GM21515 (cell line): ENCODE measurements around the gene S100Z.
A peak's percentile ranks its signal among the peaks of the same experiment; 100 is the strongest.
"Not testable (repeated sequence)": the region's sequence is repeated elsewhere in the genome, so short reads cannot be mapped to it uniquely, and the experiment has no call there.

Source experiments
- ATAC-seq: cut with Tn5 transposase; IDR thresholded peaks from one replicate; pipeline ENCODE4 v1.9.1; 2021; ENCODE audit not compliant: unreplicated experiment

The S100Z gene

DNA sequence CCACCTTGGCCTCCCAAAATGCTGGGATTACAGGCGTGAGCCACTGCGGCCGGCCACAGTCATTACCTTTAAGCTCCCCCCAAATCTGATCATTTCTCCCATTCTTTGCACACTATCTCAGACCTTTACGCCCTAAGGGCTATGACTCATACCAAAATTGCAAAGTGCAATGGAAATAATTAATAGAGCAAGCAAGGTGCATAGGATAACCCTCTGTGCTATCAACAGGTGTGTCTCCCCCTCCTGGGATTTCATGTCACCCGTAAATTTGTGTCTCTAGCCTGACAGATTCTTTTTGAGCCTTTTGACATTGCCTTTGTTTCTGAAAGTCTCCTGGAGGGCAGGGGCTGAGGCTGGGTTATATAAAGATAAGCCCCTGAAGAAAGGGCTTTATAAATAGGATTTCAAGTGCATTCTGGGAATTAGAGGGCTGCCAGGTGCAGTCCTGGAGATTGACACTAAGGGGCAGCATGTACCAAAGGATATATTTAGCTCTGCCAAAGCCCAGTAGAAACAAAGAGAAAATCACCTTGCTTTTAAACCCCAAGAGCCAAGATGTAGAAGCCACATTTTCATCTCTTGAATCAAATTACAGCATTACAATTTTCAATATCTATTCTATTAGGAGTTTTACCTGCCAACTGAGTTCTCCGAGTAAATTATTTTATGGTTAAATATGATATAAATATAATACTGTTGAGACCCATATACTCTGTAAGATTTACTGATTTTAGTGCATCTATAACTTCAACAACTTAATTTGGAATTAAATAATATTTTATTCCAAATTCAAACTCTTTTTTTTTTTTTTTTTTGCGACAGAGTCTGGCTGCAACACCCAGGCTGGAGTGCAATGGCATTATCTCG, 18.2 kb downstream of the S100Z start:
- ATAC-seq, result peak; percentile 67

DNA sequence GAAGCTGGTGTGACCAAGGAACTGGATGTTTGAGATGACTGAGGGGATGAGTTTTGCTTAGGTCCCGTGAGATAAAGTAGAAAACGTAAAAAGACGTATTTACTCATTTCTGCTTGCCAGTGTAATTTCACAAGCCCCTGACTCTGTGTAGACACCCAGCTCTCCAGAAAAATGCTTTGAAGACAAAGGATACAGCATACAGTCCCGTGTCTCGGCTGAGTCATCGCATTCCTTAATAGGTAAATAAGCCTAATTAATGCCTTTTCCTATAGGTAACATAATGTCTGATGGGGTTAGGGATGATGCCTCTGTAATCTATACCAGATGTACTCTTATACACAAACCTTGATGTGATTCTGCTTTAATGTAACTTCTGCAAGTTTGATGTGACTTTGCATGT, 20.2 kb downstream of the S100Z start:
- ATAC-seq, result no peak

DNA sequence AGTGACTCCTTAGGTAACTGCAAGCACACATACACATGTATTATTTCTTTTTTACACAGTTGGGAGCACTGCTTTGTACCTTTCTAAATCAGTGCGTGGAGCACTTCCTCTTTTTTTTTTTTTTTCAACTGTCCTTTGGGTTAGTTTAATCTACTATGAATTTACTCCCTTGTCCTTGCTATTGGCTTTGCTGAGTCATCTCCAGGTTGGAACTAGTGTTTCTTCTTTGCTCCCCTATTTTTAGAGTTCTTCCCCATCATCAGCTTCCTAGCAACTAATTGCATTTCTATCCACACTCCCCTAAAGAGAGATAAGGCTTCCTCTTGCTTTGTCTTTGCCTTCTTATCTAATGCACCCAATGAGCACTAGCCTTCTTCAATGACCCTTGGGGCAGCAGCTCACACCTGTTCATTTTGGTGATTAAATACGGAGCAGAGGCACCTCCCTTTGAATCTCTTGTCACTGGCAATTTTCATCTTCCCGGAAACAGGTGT, 24.3 kb downstream of the S100Z start:
- ATAC-seq, result peak; percentile 68

DNA sequence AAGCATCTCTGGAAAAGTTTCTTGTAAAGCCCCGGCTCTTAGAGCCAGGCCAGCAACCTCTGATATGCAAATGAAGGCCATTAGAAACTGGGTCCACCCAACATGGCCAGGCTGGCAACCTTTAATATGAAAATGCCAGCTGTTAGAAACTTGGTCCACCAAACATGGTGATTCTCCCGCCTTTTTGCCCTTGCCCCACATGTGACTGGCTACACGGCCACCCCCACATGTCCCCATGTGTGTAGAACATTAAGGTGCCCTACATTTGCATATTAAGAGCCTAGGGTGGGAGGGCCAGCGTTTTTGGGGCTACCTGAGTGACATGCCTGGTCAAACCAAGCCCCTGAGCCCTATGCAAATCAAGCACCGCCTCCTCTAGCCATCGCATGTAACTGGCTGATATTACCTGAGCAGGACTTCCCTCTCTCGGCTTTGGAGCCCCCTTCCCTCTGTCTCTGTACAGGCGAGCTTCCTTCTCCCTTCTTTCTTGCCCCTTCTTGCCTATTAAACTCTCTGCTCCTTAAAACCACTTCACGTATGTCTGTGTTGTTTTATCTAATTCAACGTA, 39.0 kb downstream of the S100Z start:
- ATAC-seq, result no peak

DNA sequence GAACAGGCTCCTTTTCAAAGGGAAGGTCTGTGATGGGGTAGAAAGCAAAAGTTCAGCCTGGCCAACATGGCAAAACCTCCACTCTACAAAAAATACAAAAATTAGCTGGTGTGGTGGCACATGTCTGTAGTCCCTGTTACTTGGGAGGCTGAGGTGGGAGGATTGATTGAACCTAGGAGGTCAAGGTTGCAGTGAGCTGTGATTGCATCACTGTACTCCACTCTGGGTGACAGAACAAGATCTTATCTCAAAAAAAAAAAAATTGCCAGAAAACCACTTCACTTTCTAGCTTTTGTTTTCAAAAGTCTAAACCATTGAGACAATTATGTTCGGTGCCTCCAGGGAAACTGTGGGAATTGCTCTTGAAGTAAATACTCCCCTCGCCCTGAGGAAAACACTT, 43.5 kb downstream of the S100Z start:
- no peak for ATAC-seq

DNA sequence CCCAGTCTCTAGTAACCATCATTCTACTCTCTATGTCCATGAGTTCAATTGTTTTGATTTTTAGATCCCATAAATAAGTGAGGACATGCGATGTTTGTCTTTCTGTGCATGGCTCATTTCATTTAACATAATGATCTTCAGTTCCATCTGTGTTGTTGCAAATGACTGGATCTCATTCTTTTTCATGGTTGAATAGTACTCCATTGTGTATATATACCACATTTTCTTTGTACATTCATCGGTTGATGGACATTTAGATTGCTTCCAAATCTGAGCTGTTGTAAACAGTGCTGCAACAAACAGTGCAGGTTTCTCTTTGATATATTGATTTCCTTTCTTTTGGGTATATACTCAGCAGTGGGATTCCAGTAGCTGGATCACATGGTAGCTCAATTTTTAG, 46.4 kb downstream of the S100Z start:
- ATAC-seq, result no peak

DNA sequence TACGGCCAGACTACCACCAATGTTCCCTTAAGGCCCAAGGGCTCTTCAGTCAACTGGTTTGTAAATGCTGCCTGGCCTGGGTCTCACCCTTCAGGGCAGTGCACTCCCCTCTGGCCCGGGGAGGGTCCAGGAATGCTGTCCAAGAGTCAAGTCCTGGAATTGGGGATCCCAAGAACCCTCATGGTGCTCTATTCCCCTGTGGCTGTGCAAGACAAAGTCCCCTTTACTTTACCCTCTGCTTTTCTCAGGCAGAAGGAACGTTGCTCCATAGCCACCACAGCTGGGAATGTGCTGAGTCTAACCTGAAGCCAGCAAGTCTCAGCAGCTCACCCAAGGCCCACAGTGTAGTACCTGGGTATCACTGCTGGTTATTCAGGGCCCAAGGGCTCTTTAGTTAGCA, 51.7 kb downstream of the S100Z start:
- ATAC-seq, result no peak

DNA sequence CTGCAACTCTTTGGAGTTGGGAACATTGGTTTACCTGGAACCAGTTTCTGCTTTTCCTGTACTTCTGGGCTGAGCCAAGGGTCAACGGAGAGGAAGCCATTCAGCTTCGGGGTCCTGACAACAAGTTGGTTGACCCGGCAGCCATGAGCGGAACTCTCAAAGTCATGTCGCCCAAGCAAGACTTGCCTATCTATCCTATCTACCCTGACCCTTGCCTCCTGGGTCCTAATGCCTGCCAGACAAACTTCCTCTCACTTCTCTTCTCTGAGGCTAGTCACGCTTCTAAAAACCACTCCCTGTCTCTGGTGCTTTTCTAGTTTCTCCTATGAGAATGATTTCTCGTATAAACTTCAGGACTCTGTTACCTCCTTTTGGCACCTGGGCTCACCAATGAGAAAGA, 58.4 kb downstream of the S100Z start:
- ATAC-seq, result no peak

DNA sequence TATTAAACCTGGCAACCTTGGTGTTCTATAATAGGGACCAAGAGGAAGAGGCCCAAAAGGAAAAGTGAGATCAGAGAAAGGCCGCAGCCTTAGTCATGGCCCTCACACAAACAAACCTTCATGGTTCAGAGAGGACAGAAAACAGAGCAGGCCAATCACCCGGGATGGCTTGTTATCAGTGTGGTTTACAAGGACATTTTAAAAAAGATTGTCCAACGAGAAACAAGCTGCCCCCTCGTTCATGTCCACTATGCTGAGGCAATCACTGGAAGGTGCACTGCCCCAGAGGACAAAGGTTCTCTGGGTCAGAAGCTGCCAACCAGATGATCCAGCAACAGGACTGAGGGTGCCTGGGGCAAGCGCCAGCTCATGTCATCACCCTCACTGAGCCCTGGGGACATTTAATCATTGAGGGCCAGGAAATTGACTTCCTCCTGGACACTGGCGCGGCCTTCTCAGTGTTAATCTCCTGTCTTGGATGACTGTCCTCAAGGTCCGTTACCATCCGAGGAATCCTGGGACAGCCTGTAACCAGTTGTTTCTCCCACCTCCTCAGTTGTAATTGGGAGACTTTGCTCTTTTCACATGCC, 60.6 kb downstream of the S100Z start:
- ATAC-seq, result not testable (repeated sequence)

DNA sequence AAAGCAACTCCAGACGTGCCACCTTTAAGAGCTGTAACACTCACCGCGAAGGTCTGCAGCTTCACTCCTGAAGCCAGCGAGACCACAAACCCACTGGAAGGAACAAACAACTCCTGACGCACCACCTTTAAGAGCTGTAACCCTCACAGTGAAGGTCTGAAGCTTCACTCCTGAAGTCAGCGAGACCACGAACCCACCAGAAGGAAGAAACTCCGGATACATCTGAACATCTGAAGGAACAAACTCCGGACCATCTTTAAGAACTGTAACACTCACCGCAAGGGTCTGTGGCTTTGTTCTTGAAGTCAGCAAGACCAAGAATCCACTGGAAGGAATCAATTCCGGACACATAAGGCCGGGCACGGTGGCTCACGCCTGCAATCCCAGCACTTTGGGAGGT, 64.9 kb downstream of the S100Z start:
- not testable (repeated sequence) for ATAC-seq

DNA sequence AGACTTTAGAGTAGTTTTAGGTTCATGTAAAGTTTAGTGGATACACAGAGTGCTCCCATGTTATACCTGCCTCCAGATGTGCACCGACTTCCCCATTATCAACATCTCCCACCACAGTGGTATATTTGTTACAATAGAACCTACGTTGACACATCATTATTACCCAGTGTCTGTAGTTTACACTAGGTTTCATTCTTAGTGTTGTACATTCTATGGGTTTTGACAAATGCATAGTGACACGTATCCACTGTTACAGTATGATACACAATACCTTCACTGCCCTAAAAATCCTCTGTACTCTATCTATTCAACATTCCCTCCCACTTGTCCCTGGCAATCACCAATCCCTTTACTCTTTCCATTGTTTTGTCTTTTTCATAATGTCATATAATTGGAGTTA, 68.7 kb downstream of the S100Z start:
- ATAC-seq, result no peak

DNA sequence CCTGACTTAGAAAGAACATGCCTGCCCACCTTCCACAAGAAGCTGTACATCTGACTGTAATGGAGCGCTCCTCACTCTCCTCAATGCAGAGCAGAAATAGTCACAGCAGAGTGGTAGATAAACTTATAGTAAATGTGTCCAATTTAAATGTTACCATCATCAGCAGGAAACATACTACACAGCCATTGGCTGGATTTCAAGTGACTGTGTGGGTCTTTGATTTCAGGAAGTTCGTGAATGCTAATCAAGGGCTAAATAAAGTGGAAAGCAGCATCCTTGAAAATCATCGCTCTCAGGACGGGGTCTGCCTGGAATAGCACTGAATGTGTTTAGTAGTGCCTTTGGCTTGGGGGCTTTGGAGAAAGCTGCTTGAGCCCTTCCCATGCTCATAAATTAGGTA, 70.7 kb downstream of the S100Z start:
- ATAC-seq, result no peak

DNA sequence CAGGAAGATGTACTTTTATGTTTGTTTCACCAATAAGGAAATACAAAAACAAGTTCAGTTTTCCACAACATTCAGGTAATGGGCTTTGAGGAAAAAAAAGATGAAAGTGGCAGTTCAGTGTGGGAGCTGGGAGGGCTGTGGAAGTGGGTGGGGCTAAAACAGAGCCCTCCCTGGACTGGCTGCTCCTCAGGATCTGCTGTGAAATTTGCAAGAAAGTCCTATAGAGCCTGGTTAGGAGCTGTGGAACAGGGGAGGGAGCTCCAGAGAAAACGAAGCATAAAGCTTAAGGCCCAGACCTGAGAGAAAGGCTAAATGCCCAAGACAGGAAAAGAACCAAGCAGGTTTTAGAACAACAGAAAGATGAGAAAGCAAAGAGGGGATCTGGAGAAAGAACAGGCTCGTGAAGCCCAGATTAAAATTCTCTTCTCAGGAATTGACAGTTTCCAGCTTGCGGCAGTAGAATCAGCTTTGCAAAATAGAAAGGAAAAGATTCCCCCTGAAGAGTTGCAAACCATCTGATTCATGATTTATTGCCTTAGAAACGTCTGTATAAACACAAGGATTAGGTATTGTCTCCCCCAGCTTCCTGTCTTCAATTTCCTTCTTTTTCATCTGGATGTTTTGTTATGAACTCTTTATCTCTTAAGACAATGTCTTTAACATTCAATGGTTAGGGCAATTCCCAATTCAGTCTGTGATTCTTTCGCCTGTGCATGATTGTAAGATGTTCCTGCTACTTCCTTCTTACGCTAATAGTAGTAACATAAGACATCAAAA, 76.7 kb downstream of the S100Z start:
- ATAC-seq, result no peak

DNA sequence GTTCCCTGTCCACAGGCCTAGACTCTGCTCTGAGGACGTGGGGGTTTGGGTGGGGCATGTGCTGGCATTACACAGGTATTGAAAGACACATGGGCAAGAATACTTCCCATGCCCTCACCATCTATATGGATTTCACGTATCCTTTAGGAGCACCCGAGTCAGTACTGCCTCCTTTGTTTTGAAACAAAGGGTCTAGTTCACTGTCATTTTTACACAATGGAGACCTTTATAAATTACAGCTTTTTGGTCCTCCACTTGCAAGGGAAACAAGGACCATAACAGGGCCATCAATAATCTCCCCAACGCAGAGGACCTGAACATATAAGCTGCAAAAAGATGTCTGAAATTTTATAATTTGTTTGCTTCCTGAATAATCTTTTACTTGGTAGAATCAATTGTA, 78.1 kb downstream of the S100Z start:
- no peak for ATAC-seq

DNA sequence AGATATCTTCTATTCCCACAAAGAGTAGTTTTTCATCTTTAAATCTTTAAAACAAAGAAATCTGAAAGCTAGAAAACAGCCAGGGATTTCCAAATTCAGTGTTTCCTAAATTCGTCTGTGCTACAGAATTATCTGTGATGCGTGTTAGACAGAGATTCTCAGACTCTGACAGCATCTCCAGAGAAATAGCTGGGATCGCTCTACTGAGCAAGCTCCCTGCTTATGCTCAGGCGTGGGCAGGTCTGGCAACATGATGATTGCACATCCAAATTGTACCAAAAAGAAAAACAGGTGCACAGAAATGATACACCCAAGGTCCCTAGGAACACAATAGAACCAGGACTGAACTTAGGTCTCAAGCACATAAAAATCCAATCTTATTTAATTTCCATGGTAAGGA, 80.3 kb downstream of the S100Z start:
- no peak for ATAC-seq

DNA sequence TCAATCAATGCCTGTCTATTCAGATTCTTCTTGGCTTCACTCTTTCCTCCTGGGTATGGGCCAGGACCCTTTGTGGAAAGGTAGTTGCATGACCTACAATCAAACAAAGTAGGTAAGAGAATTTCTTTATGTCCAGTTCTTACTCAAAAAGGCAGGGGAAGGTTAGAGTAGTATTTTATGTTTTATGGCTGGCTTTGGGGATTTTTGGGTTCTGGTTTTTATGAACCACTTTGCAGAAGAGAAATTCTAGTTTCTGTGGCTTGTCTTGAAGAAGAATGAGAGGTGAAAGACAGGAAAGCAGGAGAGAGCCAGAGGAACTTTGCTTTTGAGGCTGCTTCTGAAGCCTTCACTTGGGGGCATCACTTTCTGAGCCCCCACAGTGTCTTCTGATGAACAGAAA, 88.4 kb downstream of the S100Z start:
- ATAC-seq, result no peak

DNA sequence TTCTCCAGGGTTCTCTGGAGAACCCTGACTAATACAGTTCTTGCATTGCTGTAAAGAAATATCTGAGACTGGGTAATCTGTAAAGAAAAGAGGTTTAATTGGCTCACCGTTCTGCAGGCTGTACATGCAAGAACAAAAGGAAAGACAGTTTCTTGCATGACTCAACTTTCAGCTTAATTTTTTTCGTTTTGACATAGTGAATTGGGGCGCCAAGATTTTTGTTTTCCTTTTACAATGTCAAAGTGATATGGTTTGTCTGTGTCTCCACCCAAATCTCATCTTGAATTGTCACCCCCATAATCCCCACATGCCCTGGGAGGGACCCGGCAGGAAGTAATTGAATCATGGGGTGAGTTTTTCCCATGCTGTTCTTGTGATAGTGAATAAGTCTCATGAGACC, 91.2 kb downstream of the S100Z start:
- no peak for ATAC-seq

DNA sequence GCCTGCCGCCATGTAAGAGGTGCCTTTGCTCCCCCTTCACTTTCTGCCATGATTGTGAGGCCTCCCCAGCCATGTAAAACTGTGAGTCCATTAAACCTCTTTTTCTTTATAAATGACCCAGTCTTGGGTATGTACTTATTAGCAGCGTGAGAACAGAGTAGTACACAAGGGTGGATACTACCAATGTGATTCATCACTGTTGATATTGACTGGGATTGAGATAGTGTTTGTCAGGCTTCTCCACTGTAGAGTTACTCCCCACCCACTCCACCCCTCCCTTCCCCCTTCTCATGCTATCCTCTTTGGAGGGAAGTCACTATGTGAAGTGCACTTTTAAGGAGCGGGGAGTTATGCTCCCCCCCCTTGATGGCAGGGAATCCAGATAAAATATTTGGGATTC, 91.6 kb downstream of the S100Z start:
- no peak for ATAC-seq

DNA sequence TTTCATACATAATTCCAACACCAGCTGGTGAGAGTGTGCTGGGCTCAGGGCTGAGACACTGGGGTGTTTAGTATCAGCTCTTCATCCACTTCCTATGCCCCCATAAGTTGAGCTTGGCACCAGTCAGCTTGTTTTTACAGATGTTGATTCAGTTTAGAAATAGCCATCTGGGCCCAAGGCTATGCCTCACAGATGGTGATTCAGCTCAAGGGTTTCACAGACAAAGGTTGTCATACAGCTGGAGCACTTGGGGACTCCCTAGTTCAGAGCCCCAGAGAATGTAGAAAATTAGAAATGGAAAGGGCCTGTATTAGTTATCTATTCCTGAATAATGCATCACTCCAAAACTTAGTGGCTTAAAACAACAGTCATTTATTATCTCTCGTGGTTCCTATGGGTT, 92.8 kb downstream of the S100Z start:
- no peak for ATAC-seq

DNA sequence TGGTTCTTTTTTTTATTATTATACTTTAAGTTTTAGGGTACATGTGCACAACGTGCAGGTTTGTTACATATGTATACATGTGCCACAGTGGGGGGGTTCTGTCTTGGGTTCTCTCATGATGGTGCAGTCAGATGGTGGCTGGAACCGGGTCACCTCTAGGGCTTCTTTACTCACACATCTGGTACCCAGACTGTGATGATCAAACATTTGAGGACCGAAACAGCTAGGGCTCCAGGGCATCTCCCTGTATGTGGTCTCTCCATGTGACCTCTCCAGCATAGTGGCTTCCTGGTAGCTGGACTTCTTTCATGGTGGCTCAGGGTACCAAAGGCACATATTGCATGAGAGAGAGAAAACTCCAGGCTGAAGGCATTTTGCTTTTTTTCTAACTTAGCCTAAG, 93.2 kb downstream of the S100Z start:
- ATAC-seq, result no peak

DNA sequence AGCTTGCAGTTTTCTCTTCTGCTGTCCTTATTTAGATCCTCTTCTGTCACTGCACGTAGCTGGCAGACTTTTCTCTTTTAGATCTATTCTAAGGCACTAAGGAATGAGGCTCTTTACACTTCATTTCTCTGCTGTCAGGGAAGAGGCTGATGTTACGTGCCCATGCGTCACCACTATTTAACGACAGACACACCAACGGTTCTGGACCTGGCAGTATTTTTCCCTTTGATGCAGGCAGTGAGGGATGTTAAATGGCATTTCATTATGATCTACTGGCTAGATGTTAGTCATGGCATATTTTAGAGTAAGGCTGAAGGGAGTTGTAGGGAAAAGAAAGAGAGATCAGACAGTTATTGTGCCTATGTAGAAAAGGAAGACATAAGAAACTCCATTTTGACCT, 94.8 kb downstream of the S100Z start:
- no peak for ATAC-seq

DNA sequence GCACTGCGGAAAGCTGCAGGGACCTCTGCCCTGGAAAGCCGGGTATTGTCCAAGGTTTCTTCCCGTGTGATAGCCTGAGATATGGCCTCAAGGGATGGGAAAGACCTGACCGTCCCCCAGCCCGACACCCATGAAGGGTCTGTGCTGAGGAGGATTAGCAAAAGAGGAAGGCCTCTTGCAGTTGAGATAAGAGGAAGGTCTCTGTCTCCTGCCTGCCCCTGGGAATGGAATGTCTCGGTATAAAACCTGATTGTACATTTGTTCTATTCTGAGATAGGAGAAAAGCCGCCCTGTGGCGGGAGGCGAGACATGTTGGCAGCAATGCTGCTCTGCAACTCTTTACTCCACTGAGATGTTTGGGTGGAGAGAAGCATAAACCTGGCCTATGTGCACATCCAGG, 95.4 kb downstream of the S100Z start:
- not testable (repeated sequence) for ATAC-seq
